Common myeloid progenitor, CD34-positive (primary cell): Measurements from ENCODE around the gene UBE2H.
"Not testable (repeated sequence)": the region's sequence is repeated elsewhere in the genome, so short reads cannot be mapped to it uniquely, and the experiment has no call there.

Experiments
- CTCF ChIA-PET: fragments of 350-600 bp; sonication (Branson Sonifier 250); formaldehyde crosslinking; loops from one replicate; lab custom pipeline; 2021; ENCODE audit warnings: antibody characterized with exemption; lab: Charles Lee
- POLR2A ChIA-PET: fragments of 350-600 bp; sonication (Branson Sonifier 250); formaldehyde crosslinking; loops from one replicate; lab custom pipeline; 2021; ENCODE audit warnings: antibody characterized with exemption; lab: Charles Lee
- DNase-seq, 3 donors: peaks; one replicate each; pipeline versions ENCODE4 v3.0.0 to v3.0.0-alpha.2; 2013
- H3K27ac ChIP-seq, 2 experiments: 1 replicate in 1 of 2; 2 replicates in 1 of 2; pipeline ENCODE4 v1.7.0; 2013; ENCODE audit warnings: inconsistent platforms in 2 of 2, low read length in 2 of 2, mild to moderate bottlenecking in 2 of 2, low read depth in 1 of 2, moderate library complexity in 1 of 2; ENCODE audit not compliant: severe bottlenecking in 2 of 2, insufficient read depth in 1 of 2, poor library complexity in 1 of 2
- H3K27me3 ChIP-seq, 5 experiments: replicated peaks in 2 of 5; 1 replicate in 3 of 5; 2 replicates in 2 of 5; pipeline versions ENCODE4 v1.6.1 to v1.7.0; 2013; ENCODE audit warnings: low read length in 4 of 5, mild to moderate bottlenecking in 2 of 5, moderate library complexity in 2 of 5, inconsistent platforms in 1 of 5; ENCODE audit not compliant: insufficient read depth in 5 of 5, control insufficient read depth in 4 of 5
- H3K36me3 ChIP-seq, 4 experiments: 1 replicate in 2 of 4; 2 replicates in 2 of 4; pipeline versions ENCODE4 v1.6.1 to v1.7.0; 2013; ENCODE audit warnings: low read length in 3 of 4, control low read depth in 1 of 4, mild to moderate bottlenecking in 1 of 4; ENCODE audit not compliant: control insufficient read depth in 4 of 4, insufficient read depth in 4 of 4
- H3K4me1 ChIP-seq, 4 experiments: 1 replicate in 3 of 4; 2 replicates in 1 of 4; pipeline versions ENCODE4 v1.6.1 to v1.7.1; 2013; ENCODE audit warnings: low read length in 3 of 4, mild to moderate bottlenecking in 3 of 4, control low read depth in 1 of 4, inconsistent platforms in 1 of 4, moderate library complexity in 1 of 4; ENCODE audit not compliant: control insufficient read depth in 4 of 4, insufficient read depth in 4 of 4; ENCODE audit errors: control extremely low read depth in 1 of 4
- H3K4me3 ChIP-seq, 7 experiments: 1 replicate in 4 of 7; 2 replicates in 3 of 7; pipeline versions ENCODE4 v1.5.1 to v1.7.0; 2013; ENCODE audit warnings: mild to moderate bottlenecking in 7 of 7, low read length in 6 of 7, moderate library complexity in 6 of 7, inconsistent platforms in 2 of 7, low read depth in 2 of 7, control low read depth in 1 of 7; ENCODE audit not compliant: insufficient read depth in 4 of 7, control insufficient read depth in 1 of 7; ENCODE audit errors: extremely low read depth in 1 of 7
- H3K9me3 ChIP-seq, 5 experiments: 1 replicate in 4 of 5; 2 replicates in 1 of 5; pipeline versions ENCODE4 v1.6.1 to v1.7.1; 2013; ENCODE audit warnings: low read length in 4 of 5, mild to moderate bottlenecking in 2 of 5, inconsistent platforms in 1 of 5, low read depth in 1 of 5, moderate library complexity in 1 of 5; ENCODE audit not compliant: control insufficient read depth in 4 of 5, insufficient read depth in 2 of 5; ENCODE audit errors: control extremely low read depth in 1 of 5
- WGBS: methylation state at CpG from one replicate; pipeline ENCODE4 v1.1.5; 2013; ENCODE audit not compliant: insufficient coverage; 5-methylcytosine and 5-hydroxymethylcytosine counted together

UBE2H gene

GRCh38 chr7:129825209-129825970 lies 127.4 kb downstream of the UBE2H start:
- POLR2A ChIA-PET: interaction anchor here (0.7 to 0.8 kb wide), 2 partner anchors 43 to 650 kb away, joined by 3 read pairs; no protein-coding TSS in a partner anchor
- H3K27ac ChIP-seq: no peak overlapping the region

DNA sequence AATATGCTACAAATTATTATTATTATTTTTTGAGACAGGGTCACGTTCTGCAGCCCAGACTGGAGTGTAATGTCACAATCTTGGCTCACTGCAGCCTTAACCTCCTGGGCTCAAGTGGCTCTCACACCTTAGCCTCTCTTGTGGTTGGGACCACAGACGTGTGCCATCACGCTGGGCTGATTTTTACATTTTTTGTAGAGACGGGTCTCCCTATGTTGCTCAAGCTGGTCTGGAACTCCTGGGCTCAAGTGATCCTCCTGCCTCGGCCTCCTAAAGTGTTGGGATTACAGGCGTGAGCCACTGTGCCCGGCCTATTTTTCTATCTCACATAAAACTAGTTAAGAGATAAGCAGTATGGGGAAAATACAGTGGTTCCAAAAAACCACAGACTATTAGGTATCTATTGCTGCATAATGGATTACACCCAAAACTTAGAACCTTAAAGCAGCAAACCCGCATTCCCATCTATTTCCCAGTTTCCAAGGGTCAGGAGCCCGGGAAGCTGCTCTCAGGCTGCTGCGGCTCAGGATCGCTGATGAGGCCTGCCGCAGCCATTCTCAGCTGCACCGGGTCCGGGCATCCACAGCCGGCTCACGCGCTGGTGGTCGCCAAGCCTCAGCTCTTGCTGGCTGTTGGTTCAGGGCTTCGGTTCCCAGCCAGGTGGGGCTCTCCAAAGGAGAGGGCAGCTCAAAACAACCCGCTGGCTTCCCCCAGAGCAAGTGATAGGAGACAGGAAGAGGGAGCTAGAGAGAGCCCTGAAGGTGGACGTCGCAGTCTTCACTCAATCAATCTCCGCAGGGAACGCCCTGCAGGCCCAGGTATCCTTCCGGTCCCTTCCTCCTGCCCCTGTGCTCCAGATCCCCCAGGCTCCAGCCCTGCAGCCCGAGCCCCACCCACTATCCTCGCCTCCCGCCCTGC lies 128.2 kb downstream of the UBE2H start:
- ChIA-PET CTCF (interaction anchor here (0.6 to 8.4 kb wide), 21 partner anchors 7 to 187 kb away, joined by 3 to 69 read pairs (median 4); no protein-coding TSS in a partner anchor), POLR2A (interaction anchor here (0.7 kb wide), 1 partner anchor 649 kb away, joined by 3 read pairs; no protein-coding TSS in a partner anchor)
- Histone ChIP-seq H3K27me3 (peaks cover 0 to 3% (median 0%) of the 10 kb centered on the region in 5 experiments), H3K4me1 (peaks cover 0 to 15% (median 13%) of the 10 kb centered on the region in 4 experiments), H3K36me3 (no peaks in the 10 kb centered on the region), H3K27ac (no peak overlapping the region), H3K9me3 (no peaks in the 10 kb centered on the region), H3K4me3 (peak overlapping the region; percentile 28 to 84 (median 67))
- 25% methylated on average over 24 of the region's 28 CpGs for WGBS
- peak; percentile 25 to 44 (median 31) for DNase-seq

More at GRCh38 chr7:129825209-129825970, 127.4 kb downstream of the UBE2H start:
- Histone ChIP-seq H3K4me1 (peaks cover 0 to 20% (median 16%) of the 10 kb centered on the region in 4 experiments), H3K4me3 (peak overlapping the region; percentile 53 to 84 (median 75)), H3K27me3 (peaks cover 0 to 3% (median 0%) of the 10 kb centered on the region in 5 experiments), H3K9me3 (no peaks in the 10 kb centered on the region), H3K36me3 (no peaks in the 10 kb centered on the region)
- CTCF ChIA-PET: interaction anchor here (0.6 to 8.4 kb wide), 24 partner anchors 8 to 188 kb away, joined by 3 to 69 read pairs (median 4); no protein-coding TSS in a partner anchor
- under 1% methylated on average over 28 of the region's 52 CpGs for WGBS
- peak; percentile 66 to 81 (median 79) for DNase-seq

GRCh38 chr7:129823143-129823542 lies 129.6 kb downstream of the UBE2H start:
- H3K27me3 ChIP-seq, POLR2A ChIA-PET, H3K4me3 ChIP-seq, H3K27ac ChIP-seq, H3K9me3 ChIP-seq, H3K36me3 ChIP-seq, DNase-seq: not testable (repeated sequence)
- 81% methylated on average over 2 of the region's 5 CpGs for WGBS
- H3K4me1 ChIP-seq: peaks cover 0 to 15% (median 13%) of the 10 kb centered on the region in 4 experiments
- CTCF ChIA-PET: interaction anchor here (0.6 to 6.7 kb wide), 5 partner anchors 12 to 656 kb away, joined by 3 to 39 read pairs (median 3); no protein-coding TSS in a partner anchor

DNA sequence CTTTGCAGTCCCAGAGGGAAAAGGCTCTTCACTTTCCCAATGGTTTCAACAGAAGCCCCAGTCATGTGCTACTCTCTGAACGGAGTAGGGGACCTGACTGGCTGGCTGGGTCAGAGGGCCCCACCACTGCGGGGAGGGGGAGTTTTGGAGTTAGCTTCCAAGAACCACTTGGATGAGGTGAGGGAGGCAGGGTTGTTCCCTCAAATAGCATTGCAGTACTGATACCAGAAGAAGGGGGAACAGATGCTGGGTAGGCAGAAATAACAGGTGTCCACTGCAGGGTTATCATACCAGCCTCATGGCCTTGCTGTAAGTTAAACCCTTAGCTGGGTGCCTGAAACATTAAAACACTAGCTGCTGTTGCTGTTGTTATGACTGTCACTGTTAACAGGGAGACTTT lies 131.3 kb downstream of the UBE2H start:
- peaks cover under 1 to 9% (median 4%) of the 10 kb centered on the region in 5 experiments for H3K9me3 ChIP-seq
- no peak overlapping the region for H3K4me3 ChIP-seq
- H3K4me1 ChIP-seq: peaks cover 0 to 15% (median 13%) of the 10 kb centered on the region in 4 experiments
- POLR2A ChIA-PET: no interaction called here
- CTCF ChIA-PET: interaction anchor here (0.6 to 6.7 kb wide), 5 partner anchors 8 to 157 kb away, joined by 3 to 39 read pairs (median 3); no protein-coding TSS in a partner anchor
- no peak overlapping the region for H3K27ac ChIP-seq
- peaks cover 0 to 3% (median 0%) of the 10 kb centered on the region in 5 experiments for H3K27me3 ChIP-seq
- H3K36me3 ChIP-seq: no peaks in the 10 kb centered on the region
- 100% methylated on average over 2 of the region's 2 CpGs for WGBS
- no peak for DNase-seq

DNA sequence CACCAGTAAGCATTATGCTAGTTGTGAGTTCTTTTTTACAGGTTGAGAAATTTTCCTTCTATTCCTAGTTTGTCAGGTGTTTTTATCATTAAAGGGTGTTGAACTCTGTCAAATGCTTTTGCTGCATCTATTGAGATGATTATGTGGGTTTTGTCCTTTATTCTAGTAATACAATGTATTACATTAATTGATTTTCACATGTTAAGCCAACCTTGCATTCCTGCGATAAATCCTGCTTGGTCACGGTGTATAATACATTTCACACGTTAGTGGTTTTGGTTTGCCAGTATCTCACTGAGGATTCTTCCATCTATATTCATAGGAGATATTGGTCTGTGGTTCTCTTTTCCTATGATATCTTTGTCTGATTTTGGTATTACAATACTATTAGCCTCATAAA lies 136.0 kb downstream of the UBE2H start:
- POLR2A ChIA-PET: no interaction called here

GRCh38 chr7:129807863-129808262 lies 144.9 kb downstream of the UBE2H start:
- peaks cover 0 to 2% (median 0%) of the 10 kb centered on the region in 5 experiments for H3K27me3 ChIP-seq
- no peaks in the 10 kb centered on the region for H3K4me1 ChIP-seq
- ChIA-PET CTCF (interaction anchor here (1.0 kb wide), 1 partner anchor 14 kb away, joined by 3 read pairs; no protein-coding TSS in a partner anchor), POLR2A (no interaction called here)
- no peak overlapping the region for H3K27ac ChIP-seq
- no peak overlapping the region for H3K4me3 ChIP-seq
- H3K9me3 ChIP-seq: no peaks in the 10 kb centered on the region
- DNase-seq: no peak
- H3K36me3 ChIP-seq: no peaks in the 10 kb centered on the region
- 91% methylated on average over 1 of the region's 3 CpGs for WGBS

More for the DNA sequence above, 136.0 kb downstream of the UBE2H start:
- no peaks in the 10 kb centered on the region for H3K4me1 ChIP-seq
- peaks cover 0 to 4% (median 0%) of the 10 kb centered on the region in 5 experiments for H3K27me3 ChIP-seq
- DNase-seq: no peak
- CTCF ChIA-PET: interaction anchor here (0.9 to 1.2 kb wide), 4 partner anchors 8 to 137 kb away, joined by 3 to 5 read pairs (median 4); no protein-coding TSS in a partner anchor
- H3K4me3 ChIP-seq: no peak overlapping the region
- H3K27ac ChIP-seq: no peak overlapping the region
- WGBS: no CpG with 5 or more reads among the region's 3 CpGs
- H3K36me3 ChIP-seq: no peaks in the 10 kb centered on the region
- H3K9me3 ChIP-seq: peaks cover 4 to 10% (median 5%) of the 10 kb centered on the region in 5 experiments
